T1000 (cell line): ENCODE results near the gene THY1.
"Not testable (repeated sequence)": the region's sequence is repeated elsewhere in the genome, so short reads cannot be mapped to it uniquely, and the experiment has no call there.

Source experiments
- DNase-seq: peaks from one replicate; lab custom pipeline; 2025; ENCODE audit warnings: mixed read lengths; lab: John Stamatoyannopoulos, UW

THY1 gene

DNA sequence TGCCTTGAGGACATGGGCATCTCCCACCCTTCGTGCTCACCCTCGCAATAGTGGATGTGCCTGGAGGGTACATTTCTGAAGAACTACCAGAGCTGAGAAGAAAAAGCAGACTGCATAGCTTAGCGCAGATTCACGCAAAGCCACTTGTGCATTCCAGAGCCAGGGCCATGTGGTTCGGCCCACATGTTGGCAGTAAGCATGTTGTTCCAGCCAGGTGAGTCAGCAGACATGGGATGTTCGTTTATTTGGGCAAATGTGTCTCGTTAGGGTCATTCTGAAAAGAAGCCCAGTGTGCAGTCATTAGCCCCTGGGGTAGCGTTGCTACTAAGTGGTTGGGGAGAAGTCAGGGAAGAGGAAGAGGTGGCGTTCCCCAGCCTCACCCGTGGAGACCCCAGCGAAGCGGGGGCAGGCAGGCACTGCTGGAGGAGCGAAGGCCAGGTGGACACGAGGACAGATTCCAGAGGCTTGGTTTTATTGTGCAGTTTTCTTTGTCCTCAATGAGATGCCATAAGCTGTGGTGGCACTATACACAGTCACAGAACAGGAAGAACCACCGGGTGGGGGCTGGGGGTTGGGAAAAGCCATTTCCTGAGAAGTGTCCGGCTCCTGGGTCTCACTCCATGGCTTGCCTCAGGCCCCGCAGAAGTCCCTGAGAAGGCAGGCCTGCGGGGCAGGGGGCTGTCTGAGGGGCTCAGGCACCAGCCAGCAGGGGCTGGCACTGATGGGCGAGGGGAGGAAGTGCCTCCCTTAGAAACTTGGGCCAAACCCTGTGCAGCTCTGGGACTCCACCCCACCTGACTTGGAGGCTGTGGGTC is 5.0 kb downstream of the THY1 start:
- peak; percentile 62 for DNase-seq

DNA sequence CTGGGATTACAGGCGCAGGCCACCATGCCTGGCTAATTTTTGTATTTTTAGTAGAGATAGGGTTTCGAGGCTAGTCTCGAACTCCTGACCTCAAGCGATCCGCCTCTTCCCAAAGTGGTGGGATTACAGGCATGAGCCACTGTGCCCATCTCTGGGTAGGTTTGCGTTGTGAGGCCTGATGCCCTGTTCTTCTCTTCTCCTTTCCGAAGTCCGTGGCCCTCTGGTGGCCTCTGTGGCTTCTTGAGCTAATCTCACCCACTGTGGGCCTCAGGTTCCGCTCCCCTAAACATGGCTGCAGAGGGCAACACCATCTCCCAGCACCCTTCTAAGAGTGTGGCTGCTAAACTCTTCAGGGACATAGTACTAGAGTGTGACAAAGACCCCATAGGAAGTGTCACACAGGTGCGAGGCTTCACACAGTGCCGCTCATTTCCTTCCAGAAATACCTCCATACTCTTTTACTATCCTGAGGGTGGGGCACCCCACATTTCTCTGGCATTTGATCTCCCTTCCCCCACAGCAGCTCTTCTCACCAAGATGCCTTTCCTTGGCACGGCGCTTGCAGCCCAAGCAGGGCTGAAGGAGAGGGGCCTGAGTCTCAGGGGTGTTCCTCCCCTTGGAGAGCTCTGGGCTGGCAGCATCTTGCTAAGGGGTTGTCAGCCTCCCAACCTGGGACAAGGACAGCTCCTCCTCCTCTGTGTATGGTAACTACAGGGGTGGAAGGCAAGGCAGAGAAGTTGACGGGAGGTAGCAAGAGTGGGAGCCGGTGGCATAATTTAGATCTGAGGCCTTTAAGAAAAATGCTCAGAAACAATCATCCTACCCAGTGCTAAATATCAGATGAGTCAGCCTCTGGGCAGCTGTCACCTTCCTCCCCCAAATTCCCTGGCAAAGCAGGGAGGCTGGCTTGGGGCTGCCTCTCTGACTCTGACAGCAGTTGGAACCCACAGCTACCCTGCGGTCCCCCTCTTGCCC is 6.1 kb downstream of the THY1 start:
- DNase-seq = no peak

DNA sequence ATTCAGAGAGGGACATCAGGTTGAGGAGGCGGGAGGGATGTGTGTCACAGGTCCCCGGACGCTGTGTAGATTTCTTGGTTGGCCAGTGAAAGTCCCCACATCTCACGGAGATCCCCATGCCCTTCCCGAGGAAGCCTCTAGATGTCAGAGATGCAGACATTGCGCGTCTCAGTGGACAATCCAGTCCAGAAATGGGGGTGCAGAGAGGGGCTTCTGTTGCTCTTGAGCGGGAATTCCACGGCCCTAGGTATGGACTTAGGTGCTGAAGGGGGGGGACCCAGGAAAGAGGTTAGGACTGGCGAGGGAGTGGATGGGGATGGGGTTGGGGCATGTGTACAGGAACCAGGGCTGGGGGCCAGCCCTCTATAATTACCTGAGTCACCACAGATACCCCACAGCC is 7.0 kb downstream of the THY1 start:
- no peak for DNase-seq

DNA sequence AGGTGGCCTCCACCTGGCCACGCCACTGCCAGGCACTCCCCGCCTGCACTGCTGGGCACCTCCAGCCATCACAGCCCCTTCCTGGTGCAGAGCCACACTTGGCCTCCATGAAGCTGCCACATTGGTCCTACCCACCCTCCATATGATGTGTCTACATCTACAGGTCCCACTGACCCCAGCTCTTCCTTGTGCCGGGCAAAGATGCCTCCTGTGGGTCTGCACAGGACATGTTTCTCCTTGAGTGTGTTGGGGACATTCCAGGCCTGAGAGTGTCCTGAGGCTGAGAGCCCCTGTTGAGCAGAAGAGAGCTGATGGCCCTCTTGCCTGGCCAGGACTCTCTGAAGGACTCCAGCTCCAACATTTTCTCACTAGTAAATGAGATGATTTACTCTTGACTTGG is 7.5 kb downstream of the THY1 start:
- no peak for DNase-seq

DNA sequence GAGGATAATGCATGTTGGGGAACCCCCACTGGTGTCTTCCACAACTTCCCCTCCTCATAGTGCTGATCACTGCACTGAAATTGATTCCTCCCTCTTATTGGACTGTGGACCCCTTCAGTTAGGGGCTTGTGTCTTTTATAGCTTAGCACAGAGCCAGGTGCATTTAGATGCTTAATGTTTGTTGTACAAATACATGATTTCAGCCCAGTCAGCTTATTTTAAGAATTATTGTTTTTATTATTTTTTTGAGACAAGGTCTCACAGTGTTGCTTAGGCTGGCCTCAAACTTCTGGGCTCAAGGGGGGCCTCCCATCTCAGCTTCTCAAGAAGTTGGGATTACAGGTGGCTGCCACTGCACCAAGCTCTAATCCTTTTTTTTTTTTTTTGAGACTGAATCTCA is 8.2 kb downstream of the THY1 start:
- DNase-seq = no peak

DNA sequence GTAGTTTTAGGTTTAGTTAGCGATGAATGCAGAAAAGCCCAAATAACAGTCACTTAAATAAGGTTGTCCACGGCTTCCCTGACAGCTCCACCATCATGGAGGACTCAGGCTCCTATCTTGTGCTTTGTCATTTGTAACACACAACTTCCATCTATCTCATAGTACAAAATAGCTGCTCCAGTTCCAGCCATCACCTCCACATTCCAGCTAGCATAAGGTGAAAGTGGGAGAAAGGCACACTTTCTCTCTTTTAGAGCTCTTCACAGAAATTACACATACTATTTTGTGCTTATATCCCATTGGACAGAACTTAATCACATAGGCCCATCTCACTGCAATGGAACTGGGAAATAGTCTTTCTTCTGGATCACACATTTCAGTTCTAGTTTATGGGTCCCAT is 8.7 kb downstream of the THY1 start:
- DNase-seq = no peak

DNA sequence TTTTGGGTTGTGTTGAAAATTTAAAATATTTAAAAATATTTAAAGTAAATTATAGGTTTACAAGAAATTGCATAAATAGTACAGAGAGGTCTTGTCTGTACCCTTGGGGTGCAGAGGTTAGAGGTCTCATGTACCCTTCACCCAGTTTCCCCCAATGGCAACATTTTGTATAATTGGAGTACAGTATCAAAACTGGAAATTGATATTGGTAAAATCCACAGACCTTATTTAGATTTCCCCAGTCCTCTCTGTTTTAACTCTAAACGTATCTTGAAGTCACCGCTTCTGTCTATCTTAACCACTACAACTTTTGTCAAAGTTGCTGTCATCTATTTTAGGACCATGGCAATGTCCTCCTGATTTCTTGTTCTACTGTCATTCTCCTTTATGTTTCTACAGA is 10.9 kb downstream of the THY1 start:
- no peak for DNase-seq

DNA sequence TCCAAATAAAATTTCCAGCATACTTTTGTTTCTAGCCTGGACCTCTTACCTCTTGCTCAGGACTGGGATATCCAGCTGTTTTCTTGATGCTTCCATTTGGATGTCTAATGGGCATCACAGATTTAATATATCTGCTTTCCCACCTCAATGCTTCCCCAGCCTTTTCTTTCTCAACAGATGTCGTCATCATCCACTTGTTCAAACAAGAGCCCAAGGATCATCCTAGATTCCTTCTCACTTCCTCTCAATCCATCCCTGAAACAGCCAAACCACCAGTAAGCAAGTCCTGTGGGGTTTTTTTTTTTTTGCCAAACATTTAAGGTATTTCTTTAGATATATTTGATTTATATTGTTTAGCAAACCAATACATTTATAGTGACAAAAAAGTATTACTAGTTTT is 12.5 kb downstream of the THY1 start:
- no peak for DNase-seq

DNA sequence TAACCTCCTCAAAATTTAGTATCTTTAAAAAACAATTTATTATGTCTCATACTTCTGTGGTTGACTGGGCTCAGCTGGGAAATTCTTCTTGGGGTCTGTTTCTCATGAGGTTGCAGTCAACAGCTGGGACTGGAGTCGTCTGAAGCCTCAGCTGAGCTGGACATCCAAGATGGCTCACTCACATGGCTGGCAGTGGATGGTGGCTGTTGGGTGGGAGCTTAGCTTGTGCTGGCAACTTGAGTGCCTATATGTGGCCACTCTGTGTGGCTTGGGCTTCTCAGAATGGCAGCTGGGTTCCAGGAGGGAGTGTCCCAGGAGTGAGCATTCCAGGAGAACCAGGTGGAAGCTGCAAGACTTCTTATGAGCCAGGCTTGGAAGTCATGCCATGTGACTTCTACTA is 13.2 kb downstream of the THY1 start:
- DNase-seq = no peak

DNA sequence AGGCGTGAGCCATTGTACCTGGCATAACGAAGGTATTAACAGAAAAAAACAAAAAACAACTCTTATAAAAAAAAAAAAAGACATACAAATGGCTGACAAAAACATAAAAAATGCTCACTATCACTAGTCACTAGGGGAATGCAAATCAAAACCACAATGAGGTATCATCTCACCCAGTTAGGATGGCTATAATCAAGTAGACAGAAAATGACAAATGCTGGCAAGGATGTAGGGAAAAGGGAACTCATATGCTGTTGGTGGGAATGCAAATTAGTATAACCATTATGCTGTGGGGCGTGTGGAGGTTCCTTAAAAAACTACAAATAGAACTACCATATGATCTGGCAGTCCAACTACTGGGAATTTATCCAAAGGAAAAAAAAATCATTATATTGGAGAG is 17.0 kb downstream of the THY1 start:
- no peak for DNase-seq

DNA sequence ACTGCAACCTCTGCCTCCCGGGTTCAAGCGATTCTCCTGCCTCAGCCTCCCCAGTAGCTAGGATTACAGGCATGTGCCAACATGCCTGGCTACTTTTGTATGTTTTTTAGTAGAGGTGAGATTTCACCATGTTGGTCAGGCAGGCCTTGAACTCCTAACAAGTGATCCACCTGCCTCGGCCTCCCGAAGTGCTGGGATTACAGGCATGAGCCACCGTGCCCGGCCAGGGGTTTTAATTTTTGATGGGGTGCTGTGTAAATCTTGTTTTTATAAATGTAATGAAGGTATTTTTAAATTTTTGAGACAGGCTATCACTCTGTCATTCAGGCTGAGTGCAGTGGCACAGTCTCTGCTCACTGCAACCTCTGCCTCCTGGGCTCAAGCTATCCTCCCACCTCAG is 17.5 kb downstream of the THY1 start:
- not testable (repeated sequence) for DNase-seq

DNA sequence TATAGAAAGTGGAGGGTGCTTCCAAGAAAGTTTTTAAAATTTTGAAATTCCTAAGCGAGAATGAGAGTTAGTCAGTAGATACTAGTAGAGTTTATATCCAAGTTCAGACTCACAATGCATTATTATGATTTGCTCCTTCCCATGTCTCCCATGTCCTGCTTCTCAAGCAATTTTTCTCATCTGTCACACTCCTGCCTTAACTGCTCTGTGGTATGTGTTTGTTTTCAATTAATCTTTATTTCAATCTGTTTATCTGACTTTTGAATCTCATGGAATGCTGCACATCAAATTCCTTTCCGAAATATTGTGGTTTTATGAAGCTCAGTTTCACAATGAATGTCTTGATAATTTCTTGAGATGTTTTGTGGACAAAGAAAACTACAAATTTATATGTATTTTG is 18.1 kb downstream of the THY1 start:
- DNase-seq = no peak

DNA sequence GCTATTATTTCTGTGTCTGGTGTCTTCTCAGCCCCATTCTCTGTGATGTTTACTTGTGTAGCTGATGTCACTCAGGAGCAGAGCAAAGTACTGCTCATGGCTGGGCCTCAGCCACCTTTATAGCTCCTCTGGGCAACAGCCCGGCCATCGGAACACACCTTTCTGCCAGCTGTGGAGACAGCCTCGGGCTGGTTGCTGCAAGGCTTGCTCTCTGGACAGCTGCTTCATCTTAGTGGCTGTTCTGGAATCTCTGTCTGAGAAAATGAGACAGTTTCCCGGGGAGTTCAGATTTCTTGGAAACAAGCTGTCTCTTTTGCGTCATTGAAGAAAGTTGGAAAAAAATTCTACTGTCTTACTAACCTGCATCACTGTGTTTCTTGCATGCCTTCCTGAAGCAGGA is 20.0 kb downstream of the THY1 start:
- no peak for DNase-seq

DNA sequence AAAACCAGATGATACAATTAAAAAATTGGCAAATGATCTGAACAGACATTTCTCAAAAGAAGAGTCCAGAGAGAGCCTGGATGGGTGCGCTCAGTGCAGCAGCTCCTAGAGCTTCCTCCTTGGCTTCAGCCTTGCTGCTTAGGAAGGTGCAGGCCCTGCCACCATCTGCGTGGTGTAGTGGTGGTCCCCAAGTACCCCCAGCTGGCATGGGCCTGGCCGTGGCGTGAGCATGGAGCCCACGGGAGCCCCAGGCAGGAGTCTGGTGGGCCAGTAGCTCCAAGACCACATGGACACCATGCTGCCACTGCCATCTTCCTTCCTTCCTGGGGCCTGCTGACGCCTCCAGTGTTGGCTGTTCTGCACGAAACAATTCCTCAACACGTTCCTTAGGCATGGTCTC is 20.5 kb downstream of the THY1 start:
- DNase-seq = no peak

DNA sequence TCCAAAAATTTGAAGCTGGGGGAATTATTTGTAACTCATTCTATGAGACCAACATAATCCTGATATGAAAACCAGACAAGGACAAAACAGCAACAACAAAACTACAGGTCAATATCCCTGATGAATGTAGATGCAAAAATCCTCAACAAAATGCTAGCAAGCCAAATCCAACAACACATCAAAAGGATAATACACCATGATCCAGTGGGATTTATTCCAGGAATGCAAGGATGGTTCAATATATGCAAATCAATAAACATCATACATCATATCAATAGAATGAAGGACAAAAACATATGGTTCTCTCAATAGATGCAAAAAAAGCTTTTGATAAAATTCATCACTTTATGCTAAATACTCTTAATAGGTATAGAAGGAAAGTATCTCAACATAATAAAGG is 22.1 kb downstream of the THY1 start:
- DNase-seq = no peak

DNA sequence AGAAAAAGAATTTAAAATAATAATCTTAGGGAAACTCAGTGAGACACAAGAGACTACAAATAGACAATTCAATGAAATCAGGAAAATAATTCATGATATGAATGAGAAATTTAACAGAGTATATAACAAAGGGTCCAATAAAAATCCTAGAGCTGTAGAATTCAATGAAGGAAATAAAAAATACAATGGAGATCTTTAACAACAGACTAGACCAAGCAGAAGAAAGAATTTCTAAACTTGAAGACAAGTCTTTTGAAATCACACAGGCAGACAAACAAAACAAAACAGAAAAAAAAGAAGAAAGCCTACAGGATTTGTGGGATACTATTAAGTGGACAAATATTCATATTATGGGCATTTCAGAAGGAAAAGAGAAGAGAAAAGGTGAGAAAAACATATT is 25.2 kb downstream of the THY1 start:
- DNase-seq = no peak

DNA sequence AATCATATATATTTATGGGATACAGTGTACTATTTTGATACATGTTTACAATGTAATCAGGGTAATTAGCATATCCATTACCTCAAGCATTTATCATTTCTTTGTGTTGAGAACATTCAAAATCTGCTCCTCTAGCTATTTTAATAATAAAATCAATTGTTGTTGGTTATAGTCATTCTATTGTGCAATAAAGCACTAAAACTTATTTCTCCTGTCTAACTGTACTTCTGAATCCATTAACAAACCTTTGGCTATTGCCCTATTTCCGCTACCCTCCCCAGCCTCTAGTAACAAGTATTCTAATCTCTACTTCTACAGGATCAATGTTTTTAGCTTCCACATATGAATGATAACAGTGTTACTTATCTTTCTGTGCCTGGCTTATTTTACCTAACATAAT is 26.1 kb downstream of the THY1 start:
- DNase-seq = no peak

DNA sequence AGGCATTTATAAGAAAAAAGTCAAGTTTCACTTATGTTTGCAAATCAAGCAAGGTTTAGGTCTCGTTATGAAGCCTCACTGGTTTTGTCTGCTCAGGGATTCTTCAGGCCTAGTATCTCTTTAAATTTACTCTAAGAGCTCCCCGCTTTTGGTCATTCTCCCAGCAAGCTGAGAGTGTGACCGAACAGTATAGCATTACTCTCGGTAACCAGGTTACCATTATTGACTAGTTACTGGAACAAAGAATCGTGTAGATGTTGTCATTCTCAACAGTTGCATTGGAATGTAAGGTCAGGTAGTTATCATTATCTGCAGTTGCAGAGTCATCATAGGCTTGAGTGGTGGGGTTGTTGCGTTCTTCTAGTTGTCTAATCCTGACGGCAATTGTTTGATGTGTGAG is 31.7 kb downstream of the THY1 start:
- DNase-seq = no peak

DNA sequence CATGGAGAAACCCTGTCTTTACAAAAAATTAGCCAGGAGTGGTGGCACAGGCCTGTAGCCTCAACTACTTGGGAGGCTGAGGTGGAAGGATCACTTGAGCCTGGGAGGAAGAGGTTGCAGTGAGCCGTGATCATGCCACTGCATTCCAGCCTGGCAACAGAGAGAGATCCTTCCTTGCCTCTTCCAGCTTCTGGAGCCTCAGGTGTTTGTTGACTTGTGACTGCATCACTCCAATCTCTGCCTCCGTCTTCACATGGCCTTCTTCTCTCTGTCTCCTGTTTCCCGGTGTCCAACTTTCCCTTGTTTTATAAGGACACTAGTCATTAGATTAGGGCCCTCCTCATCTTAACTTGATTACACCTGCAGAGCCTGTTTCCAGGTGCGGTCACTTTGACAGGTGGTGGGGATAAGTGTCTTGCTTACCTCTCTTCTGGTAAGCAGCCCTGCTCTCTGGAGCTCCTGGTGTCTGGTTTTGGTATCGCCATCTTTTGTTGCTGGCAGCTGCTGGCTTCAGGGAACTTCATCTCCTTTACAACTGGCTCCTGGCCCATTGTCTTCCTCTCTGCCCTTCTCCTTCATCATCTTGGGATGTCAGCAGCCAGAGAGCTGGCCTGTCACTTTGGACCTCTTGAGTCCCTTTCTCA is 33.2 kb downstream of the THY1 start:
- DNase-seq = no peak

DNA sequence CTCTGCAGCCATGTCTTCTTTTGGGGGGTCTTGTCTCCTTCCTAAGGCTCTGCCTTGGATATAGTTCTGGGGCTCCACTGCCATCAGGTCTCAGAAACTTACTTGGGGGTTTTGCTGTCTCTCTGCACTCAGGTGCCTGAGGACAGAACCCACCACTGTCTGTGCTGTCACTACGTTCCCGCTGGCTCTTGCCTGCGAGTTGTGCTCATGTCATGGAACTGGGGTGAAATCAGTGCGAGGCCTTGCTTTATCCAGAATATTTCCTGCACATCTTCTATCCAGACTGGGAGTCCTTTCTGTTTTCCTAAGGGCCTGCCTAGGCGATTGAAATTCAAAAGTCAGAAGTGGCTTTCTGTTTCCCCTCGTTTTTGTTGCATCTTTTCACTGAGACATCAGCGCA is 34.9 kb downstream of the THY1 start:
- DNase-seq = no peak

DNA sequence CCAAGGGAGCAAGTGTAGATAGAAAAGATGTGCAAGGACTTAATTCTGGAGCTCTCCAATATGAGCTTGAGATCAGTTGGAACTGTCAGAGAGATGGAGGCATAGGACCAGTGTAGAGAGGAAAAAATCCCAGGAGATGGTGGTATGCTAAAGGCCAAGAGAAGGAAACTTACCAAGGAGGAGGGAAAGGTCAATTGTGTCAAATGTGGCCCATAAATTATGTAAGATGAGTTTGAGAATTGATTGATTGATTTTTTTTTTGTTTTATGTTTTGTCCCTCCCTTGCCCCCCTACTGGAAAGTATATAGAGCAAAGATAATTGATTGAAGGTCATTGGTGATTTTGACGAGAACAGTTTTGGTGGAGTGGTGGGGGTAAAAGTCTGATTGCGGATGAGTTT is 38.6 kb downstream of the THY1 start:
- no peak for DNase-seq

DNA sequence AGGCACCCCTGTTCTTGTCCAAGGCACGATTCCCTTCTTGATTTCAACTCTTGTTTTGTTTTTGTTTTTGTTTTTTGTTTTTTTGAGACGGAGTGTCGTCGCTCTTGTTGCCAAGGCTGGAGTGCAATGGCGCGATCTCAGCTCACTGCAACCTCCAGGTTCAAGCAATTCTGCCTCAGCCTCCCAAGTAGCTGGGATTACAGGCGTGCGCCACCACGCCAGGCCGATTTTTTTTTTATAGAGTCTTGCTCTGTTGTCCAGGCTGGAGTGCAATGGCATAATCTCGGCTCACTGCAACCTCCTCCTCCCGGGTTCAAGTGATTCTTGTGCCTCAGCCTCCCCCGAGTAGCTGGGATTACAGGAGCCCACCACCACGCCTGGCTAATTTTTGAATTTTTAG is 40.5 kb downstream of the THY1 start:
- DNase-seq = not testable (repeated sequence)

DNA sequence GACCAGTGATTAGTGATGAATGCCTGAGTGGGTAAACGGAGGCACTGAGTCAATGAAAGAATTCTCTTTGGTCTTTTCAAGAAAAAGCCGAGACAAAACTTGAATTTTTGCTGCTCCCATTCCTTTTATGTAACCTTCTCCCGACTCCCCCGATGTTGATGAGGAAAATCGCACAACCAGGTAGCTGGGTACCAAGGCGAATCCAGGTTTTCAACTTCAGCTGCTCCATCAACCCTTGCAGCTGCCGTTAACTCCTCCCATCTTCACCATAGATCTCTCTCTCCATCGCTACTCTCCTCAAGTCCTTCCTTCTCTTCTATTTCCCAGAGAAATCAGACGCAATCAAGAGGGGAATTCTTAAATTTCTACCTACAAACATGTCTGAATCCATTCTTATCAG is 40.9 kb downstream of the THY1 start:
- no peak for DNase-seq
